H1 (cell line): Measurements from ENCODE around the gene PDE8A.

Source experiments
- CTCF ChIP-seq, 3 experiments: IDR thresholded peaks; 1 replicate in 2 of 3; 2 replicates in 1 of 3; pipeline versions ENCODE4 v1.5.1 to v1.6.1; 2011; ENCODE audit warnings: low read length in 3 of 3, mild to moderate bottlenecking in 3 of 3, inconsistent platforms in 2 of 3, low read depth in 1 of 3, moderate library complexity in 1 of 3; ENCODE audit not compliant: insufficient read depth in 1 of 3; ENCODE audit errors: control extremely low read depth in 1 of 3
- EP300 ChIP-seq, 2 experiments: IDR thresholded peaks; 1 replicate in 1 of 2; 2 replicates in 1 of 2; pipeline ENCODE4 v1.6.1; 2011 to 2012; ENCODE audit warnings: low read depth in 2 of 2, low read length in 2 of 2, mild to moderate bottlenecking in 2 of 2, borderline replicate concordance in 1 of 2, inconsistent platforms in 1 of 2, moderate library complexity in 1 of 2

DNA sequence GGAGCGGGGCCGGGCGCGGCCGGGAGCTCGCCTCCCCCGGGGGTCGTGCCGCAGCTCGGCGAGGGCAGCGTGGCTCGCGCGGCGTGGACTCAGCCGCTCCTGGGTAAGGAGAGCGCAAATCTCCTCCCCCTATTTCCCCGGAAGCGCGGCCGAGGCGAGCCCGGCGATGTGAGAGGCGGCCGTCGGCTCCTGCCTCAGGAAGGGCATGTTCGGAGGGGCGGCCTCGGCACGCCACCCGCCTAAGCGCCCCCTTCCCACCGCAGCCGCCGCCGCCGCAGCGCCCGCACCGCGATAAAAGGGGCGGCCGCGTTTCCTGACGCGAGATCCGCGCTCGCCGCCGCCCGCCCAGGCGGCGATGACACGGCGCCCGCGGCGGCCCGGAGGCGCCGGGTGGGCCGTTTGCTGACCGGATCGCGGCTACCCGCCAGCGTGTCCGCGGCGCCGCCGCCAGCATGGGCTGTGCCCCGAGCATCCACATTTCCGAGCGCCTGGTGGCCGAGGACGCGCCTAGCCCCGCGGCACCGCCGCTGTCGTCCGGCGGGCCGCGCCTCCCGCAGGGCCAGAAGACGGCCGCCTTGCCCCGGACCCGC, at the start of gene PDE8A:
- TF ChIP-seq EP300 (IDR thresholded peaks at IDR 0.05; ENCODE audit: borderline replicate concordance in 1 of 2, low read depth in 2 of 2, low read length in 2 of 2) (no peak), CTCF (IDR thresholded peaks at IDR 0.05; ENCODE audit: control extremely low read depth in 1 of 3, insufficient read depth in 1 of 3, low read depth in 1 of 3, low read length in 3 of 3) (no peak)
